Neuron (in vitro differentiated cells): ENCODE results near the gene CBX5.
"Not testable (repeated sequence)": the region's sequence is repeated elsewhere in the genome, so short reads cannot be mapped to it uniquely, and the experiment has no call there.

ENCODE experiments used
- H2AFZ ChIP-seq: one replicate; pipeline ENCODE4 v1.6.1; 2013; ENCODE audit warnings: low read depth, mild to moderate bottlenecking, inconsistent platforms, low read length, moderate library complexity
- H3K27me3 ChIP-seq: one replicate; pipeline ENCODE4 v1.6.1; 2013; ENCODE audit warnings: low read length; ENCODE audit not compliant: insufficient read depth
- H3K36me3 ChIP-seq: one replicate; pipeline ENCODE4 v1.6.1; 2013; ENCODE audit warnings: low read length; ENCODE audit not compliant: insufficient read depth
- H3K4me1 ChIP-seq: one replicate; pipeline ENCODE4 v1.6.1; 2013; ENCODE audit warnings: low read length; ENCODE audit not compliant: insufficient read depth
- H3K4me3 ChIP-seq: 2 replicates; pipeline ENCODE4 v1.5.1; 2013; ENCODE audit warnings: mild to moderate bottlenecking, low read length, moderate library complexity
- H3K9me3 ChIP-seq: one replicate; pipeline ENCODE4 v1.6.1; 2013; ENCODE audit warnings: low read length

Gene CBX5

GRCh38 chr12:54240971-54241588 lies 38.8 kb downstream of the CBX5 start:
- no peaks in the 10 kb centered on the region for H3K9me3 ChIP-seq
- no peaks in the 10 kb centered on the region for H3K4me1 ChIP-seq
- H2AFZ ChIP-seq, result no peak overlapping the region
- peaks cover 79% of the 10 kb centered on the region for H3K36me3 ChIP-seq
- H3K4me3 ChIP-seq, result no peak overlapping the region
- no peaks in the 10 kb centered on the region for H3K27me3 ChIP-seq

- H3K9me3 ChIP-seq, result no peaks in the 10 kb centered on the region
- H3K36me3 ChIP-seq, result peaks cover 81% of the 10 kb centered on the region
- H3K4me3 ChIP-seq, result no peak overlapping the region
- H3K4me1 ChIP-seq, result no peaks in the 10 kb centered on the region
- no peaks in the 10 kb centered on the region for H3K27me3 ChIP-seq
- H2AFZ ChIP-seq, result no peak overlapping the region
Observed at GRCh38 chr12:54240129-54240528, 39.8 kb downstream of the CBX5 start.

- Histone ChIP-seq H2AFZ (no peak overlapping the region), H3K9me3 (no peaks in the 10 kb centered on the region), H3K27me3 (no peaks in the 10 kb centered on the region), H3K36me3 (peaks cover 79% of the 10 kb centered on the region), H3K4me3 (no peak overlapping the region), H3K4me1 (no peaks in the 10 kb centered on the region)
Observed at GRCh38 chr12:54239620-54240019, 40.3 kb downstream of the CBX5 start.

- H3K4me1 ChIP-seq, result no peaks in the 10 kb centered on the region
- H3K9me3 ChIP-seq, result no peaks in the 10 kb centered on the region
- no peak overlapping the region for H2AFZ ChIP-seq
- peaks cover 76% of the 10 kb centered on the region for H3K36me3 ChIP-seq
- no peaks in the 10 kb centered on the region for H3K27me3 ChIP-seq
- no peak overlapping the region for H3K4me3 ChIP-seq
Observed at GRCh38 chr12:54238531-54238930, 41.4 kb downstream of the CBX5 start.

GRCh38 chr12:54232790-54233189 lies 47.1 kb downstream of the CBX5 start:
- H3K36me3 ChIP-seq, result peaks cover 34% of the 10 kb centered on the region
- H3K4me3 ChIP-seq, result no peak overlapping the region
- H2AFZ ChIP-seq, result no peak overlapping the region
- H3K9me3 ChIP-seq, result no peaks in the 10 kb centered on the region
- H3K4me1 ChIP-seq, result peaks cover 8% of the 10 kb centered on the region
- H3K27me3 ChIP-seq, result no peaks in the 10 kb centered on the region

GRCh38 chr12:54231269-54231668 lies 48.7 kb downstream of the CBX5 start:
- H3K36me3 ChIP-seq, result peaks cover 22% of the 10 kb centered on the region
- not testable (repeated sequence) for H3K4me3 ChIP-seq, H2AFZ ChIP-seq, H3K27me3 ChIP-seq, H3K9me3 ChIP-seq, H3K4me1 ChIP-seq

GRCh38 chr12:54230555-54230954 lies 49.4 kb downstream of the CBX5 start:
- no peak overlapping the region for H3K4me3 ChIP-seq
- peaks cover 15% of the 10 kb centered on the region for H3K36me3 ChIP-seq
- peaks cover 8% of the 10 kb centered on the region for H3K4me1 ChIP-seq
- no peaks in the 10 kb centered on the region for H3K27me3 ChIP-seq
- no peaks in the 10 kb centered on the region for H3K9me3 ChIP-seq
- no peak overlapping the region for H2AFZ ChIP-seq

- H3K36me3 ChIP-seq, result peaks cover 11% of the 10 kb centered on the region
- no peaks in the 10 kb centered on the region for H3K9me3 ChIP-seq
- no peak overlapping the region for H3K4me3 ChIP-seq
- peaks cover 8% of the 10 kb centered on the region for H3K4me1 ChIP-seq
- H3K27me3 ChIP-seq, result no peaks in the 10 kb centered on the region
- no peak overlapping the region for H2AFZ ChIP-seq
Observed at GRCh38 chr12:54229624-54230212, 50.2 kb downstream of the CBX5 start.

- Histone ChIP-seq H3K9me3 (no peaks in the 10 kb centered on the region), H3K27me3 (no peaks in the 10 kb centered on the region), H3K4me1 (peaks cover 8% of the 10 kb centered on the region), H2AFZ (no peak overlapping the region), H3K36me3 (peaks cover 6% of the 10 kb centered on the region), H3K4me3 (no peak overlapping the region)
Observed at GRCh38 chr12:54228471-54228870, 51.5 kb downstream of the CBX5 start.

- not testable (repeated sequence) for H3K4me1 ChIP-seq, H3K9me3 ChIP-seq, H3K27me3 ChIP-seq, H3K36me3 ChIP-seq, H3K4me3 ChIP-seq, H2AFZ ChIP-seq
Observed at GRCh38 chr12:54227927-54228326, 52.0 kb downstream of the CBX5 start.

- Histone ChIP-seq H3K4me1 (peaks cover 8% of the 10 kb centered on the region), H3K27me3 (no peaks in the 10 kb centered on the region), H2AFZ (no peak overlapping the region), H3K4me3 (no peak overlapping the region), H3K36me3 (peaks cover 2% of the 10 kb centered on the region), H3K9me3 (no peaks in the 10 kb centered on the region)
Observed at GRCh38 chr12:54227376-54227775, 52.5 kb downstream of the CBX5 start.

- Histone ChIP-seq H2AFZ (no peak overlapping the region), H3K9me3 (no peaks in the 10 kb centered on the region), H3K4me3 (no peak overlapping the region), H3K4me1 (peaks cover 8% of the 10 kb centered on the region), H3K27me3 (no peaks in the 10 kb centered on the region), H3K36me3 (no peaks in the 10 kb centered on the region)
Observed at GRCh38 chr12:54225666-54226065, 54.3 kb downstream of the CBX5 start.

- Histone ChIP-seq H3K9me3 (no peaks in the 10 kb centered on the region), H2AFZ (no peak overlapping the region), H3K4me3 (no peak overlapping the region), H3K27me3 (no peaks in the 10 kb centered on the region), H3K36me3 (no peaks in the 10 kb centered on the region), H3K4me1 (peaks cover 6% of the 10 kb centered on the region)
Observed at GRCh38 chr12:54222609-54223008, 57.3 kb downstream of the CBX5 start.

GRCh38 chr12:54221402-54221984 lies 58.4 kb downstream of the CBX5 start:
- no peaks in the 10 kb centered on the region for H3K9me3 ChIP-seq
- H2AFZ ChIP-seq, result no peak overlapping the region
- H3K36me3 ChIP-seq, result no peaks in the 10 kb centered on the region
- no peak overlapping the region for H3K4me3 ChIP-seq
- peaks cover 11% of the 10 kb centered on the region for H3K4me1 ChIP-seq
- no peaks in the 10 kb centered on the region for H3K27me3 ChIP-seq
